Measurements from ENCODE around the gene NELL2. TPM values are rescaled to one million over a fixed set of nuclear protein-coding genes. Genes with fewer than 3 reads are reported as not detected.

Gene NELL2
- total RNA-seq, 1 donor from 2014 or later: 27.1 TPM

GRCh38 chr12:44523828-44524227 is 352.3 kb downstream of the NELL2 start:
- TF ChIP-seq CTCF (conservative IDR thresholded peaks at IDR 0.05): no peak
- Mint-ChIP-seq H3K27ac (no peak overlapping the region), H3K4me3 (no peak overlapping the region), H3K36me3 (no peaks in the 10 kb centered on the region), H3K27me3 (no peaks in the 10 kb centered on the region), H3K4me1 (ENCODE audit: unreplicated experiment) (no peaks in the 10 kb centered on the region), H3K9me3 (no peaks in the 10 kb centered on the region)
- DNase-seq (ENCODE audit: extremely low spot score, unreplicated experiment): no peak

GRCh38 chr12:44521702-44522101 is 354.4 kb downstream of the NELL2 start:
- no peak for TF ChIP-seq CTCF (conservative IDR thresholded peaks at IDR 0.05)
- Mint-ChIP-seq H3K9me3 (no peaks in the 10 kb centered on the region), H3K36me3 (no peaks in the 10 kb centered on the region), H3K4me1 (ENCODE audit: unreplicated experiment) (no peaks in the 10 kb centered on the region), H3K4me3 (no peak overlapping the region), H3K27me3 (no peaks in the 10 kb centered on the region), H3K27ac (no peak overlapping the region)
- no peak for DNase-seq (ENCODE audit: extremely low spot score, unreplicated experiment)

GRCh38 chr12:44519931-44520330 is 356.2 kb downstream of the NELL2 start:
- H3K36me3 Mint-ChIP-seq: no peaks in the 10 kb centered on the region
- H3K9me3 Mint-ChIP-seq: no peaks in the 10 kb centered on the region
- H3K4me1 Mint-ChIP-seq (ENCODE audit: unreplicated experiment): no peaks in the 10 kb centered on the region
- no peaks in the 10 kb centered on the region for H3K27me3 Mint-ChIP-seq
- TF ChIP-seq CTCF (conservative IDR thresholded peaks at IDR 0.05): no peak
- no peak for DNase-seq (ENCODE audit: extremely low spot score, unreplicated experiment)
- no peak overlapping the region for H3K27ac Mint-ChIP-seq
- no peak overlapping the region for H3K4me3 Mint-ChIP-seq

- no peak for TF ChIP-seq CTCF (conservative IDR thresholded peaks at IDR 0.05)
- DNase-seq (ENCODE audit: extremely low spot score, unreplicated experiment): no peak
- no peaks in the 10 kb centered on the region for H3K36me3 Mint-ChIP-seq
- H3K4me1 Mint-ChIP-seq (ENCODE audit: unreplicated experiment): peaks cover 21% of the 10 kb centered on the region
- no peaks in the 10 kb centered on the region for H3K27me3 Mint-ChIP-seq
- no peak overlapping the region for H3K27ac Mint-ChIP-seq
- no peaks in the 10 kb centered on the region for H3K9me3 Mint-ChIP-seq
- H3K4me3 Mint-ChIP-seq: no peak overlapping the region
Observed at GRCh38 chr12:44511289-44511688, 364.8 kb downstream of the NELL2 start.

GRCh38 chr12:44510510-44510909 is 365.6 kb downstream of the NELL2 start:
- peak; percentile 51 for TF ChIP-seq CTCF (conservative IDR thresholded peaks at IDR 0.05)
- Mint-ChIP-seq H3K36me3 (no peaks in the 10 kb centered on the region), H3K4me3 (no peak overlapping the region), H3K4me1 (ENCODE audit: unreplicated experiment) (peaks cover 21% of the 10 kb centered on the region), H3K27me3 (no peaks in the 10 kb centered on the region), H3K27ac (no peak overlapping the region), H3K9me3 (no peaks in the 10 kb centered on the region)
- no peak for DNase-seq (ENCODE audit: extremely low spot score, unreplicated experiment)

- Mint-ChIP-seq H3K4me1 (ENCODE audit: unreplicated experiment) (peaks cover 21% of the 10 kb centered on the region), H3K27ac (no peak overlapping the region), H3K4me3 (no peak overlapping the region), H3K27me3 (no peaks in the 10 kb centered on the region), H3K36me3 (no peaks in the 10 kb centered on the region), H3K9me3 (no peaks in the 10 kb centered on the region)
- TF ChIP-seq CTCF (conservative IDR thresholded peaks at IDR 0.05): no peak
- DNase-seq (ENCODE audit: extremely low spot score, unreplicated experiment): no peak
Observed at GRCh38 chr12:44510076-44510475, 366.0 kb downstream of the NELL2 start.
